IPS-15b (cell line): ENCODE data around the gene EDEM2.
"Not testable (repeated sequence)": the region's sequence is repeated elsewhere in the genome, so short reads cannot be mapped to it uniquely, and the experiment has no call there.

Experiments used
- H3K27me3 ChIP-seq: one replicate; pipeline ENCODE4 v1.6.1; 2013; ENCODE audit warnings: low read length; ENCODE audit not compliant: control insufficient read depth, insufficient read depth
- H3K36me3 ChIP-seq: one replicate; pipeline ENCODE4 v1.6.1; 2013; ENCODE audit warnings: low read length; ENCODE audit not compliant: control insufficient read depth, insufficient read depth
- H3K4me1 ChIP-seq: one replicate; pipeline ENCODE4 v1.6.1; 2013; ENCODE audit warnings: mild to moderate bottlenecking, low read length; ENCODE audit not compliant: control insufficient read depth, insufficient read depth
- H3K4me3 ChIP-seq: one replicate; pipeline ENCODE4 v1.5.1; 2013; ENCODE audit warnings: low read depth, low read length
- H3K9ac ChIP-seq: one replicate; pipeline ENCODE4 v1.6.1; 2013; ENCODE audit warnings: low read depth, mild to moderate bottlenecking, low read length
- H3K9me3 ChIP-seq: one replicate; pipeline ENCODE4 v1.6.1; 2013; ENCODE audit warnings: mild to moderate bottlenecking, low read length; ENCODE audit not compliant: control insufficient read depth, insufficient read depth

The EDEM2 gene

DNA sequence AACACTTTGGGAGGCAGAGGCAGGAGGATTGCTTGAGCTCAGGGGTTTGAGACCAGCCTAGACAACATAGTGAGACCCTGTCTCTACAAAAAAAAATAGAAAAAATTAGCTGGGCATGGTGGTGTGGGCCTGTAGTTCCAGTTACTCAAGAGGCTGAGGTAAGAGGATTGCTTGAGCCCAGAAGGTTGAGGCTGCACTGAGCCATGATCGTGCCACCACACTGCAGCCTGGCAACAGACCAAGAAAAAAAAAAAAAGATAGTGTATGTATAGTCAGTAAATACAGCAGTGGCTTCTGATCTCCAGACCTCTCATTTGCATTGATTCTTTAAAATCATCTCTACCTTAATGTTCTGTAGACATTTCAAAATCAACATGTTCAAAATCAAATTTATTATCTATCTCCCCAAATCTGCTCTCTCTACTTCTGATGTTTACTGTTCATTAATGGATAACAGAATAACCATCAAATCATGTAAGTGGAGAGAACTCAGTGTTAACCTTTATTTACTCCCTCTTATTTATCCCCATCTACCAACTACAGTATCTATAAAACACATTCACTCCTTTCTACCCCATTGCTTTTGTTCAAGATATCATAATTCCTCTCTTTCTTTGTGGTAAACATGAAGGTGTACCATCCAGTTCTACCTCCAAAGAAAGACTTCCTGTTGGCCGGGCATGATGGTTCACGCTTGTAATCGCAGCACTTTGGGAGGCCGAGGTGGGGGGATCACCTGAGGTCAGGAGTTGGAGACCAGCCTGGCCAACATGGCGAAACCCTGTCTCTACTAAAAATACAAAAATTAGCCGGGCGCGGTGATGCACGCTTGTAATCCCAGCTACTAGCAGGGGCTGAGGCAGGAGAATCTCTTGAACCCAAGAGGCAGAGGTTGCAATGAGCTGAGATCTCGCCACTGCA, 32.4 kb upstream of the EDEM2 start:
- no peaks in the 10 kb centered on the region for H3K4me1 ChIP-seq
- H3K9ac ChIP-seq: no peak overlapping the region
- H3K36me3 ChIP-seq: no peaks in the 10 kb centered on the region
- no peaks in the 10 kb centered on the region for H3K9me3 ChIP-seq
- no peaks in the 10 kb centered on the region for H3K27me3 ChIP-seq
- no peak overlapping the region for H3K4me3 ChIP-seq

DNA sequence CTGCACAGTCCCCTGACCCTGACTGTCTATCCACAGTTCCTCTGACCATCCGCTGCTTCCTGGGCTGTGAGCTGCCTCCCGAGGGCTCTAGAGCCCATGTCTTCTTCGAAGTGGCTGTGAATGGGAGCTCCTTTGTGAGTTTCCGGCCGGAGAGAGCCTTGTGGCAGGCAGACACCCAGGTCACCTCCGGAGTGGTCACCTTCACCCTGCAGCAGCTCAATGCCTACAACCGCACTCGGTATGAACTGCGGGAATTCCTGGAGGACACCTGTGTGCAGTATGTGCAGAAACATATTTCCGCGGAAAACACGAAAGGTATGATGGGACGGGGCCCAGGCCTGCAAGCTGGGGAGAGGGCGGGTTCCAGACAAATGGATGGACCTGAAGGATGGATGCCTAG, 29.0 kb upstream of the EDEM2 start:
- Histone ChIP-seq H3K4me1 (peaks cover 17% of the 10 kb centered on the region), H3K9me3 (no peaks in the 10 kb centered on the region), H3K4me3 (no peak overlapping the region), H3K36me3 (no peaks in the 10 kb centered on the region), H3K9ac (no peak overlapping the region), H3K27me3 (peaks cover 10% of the 10 kb centered on the region)

DNA sequence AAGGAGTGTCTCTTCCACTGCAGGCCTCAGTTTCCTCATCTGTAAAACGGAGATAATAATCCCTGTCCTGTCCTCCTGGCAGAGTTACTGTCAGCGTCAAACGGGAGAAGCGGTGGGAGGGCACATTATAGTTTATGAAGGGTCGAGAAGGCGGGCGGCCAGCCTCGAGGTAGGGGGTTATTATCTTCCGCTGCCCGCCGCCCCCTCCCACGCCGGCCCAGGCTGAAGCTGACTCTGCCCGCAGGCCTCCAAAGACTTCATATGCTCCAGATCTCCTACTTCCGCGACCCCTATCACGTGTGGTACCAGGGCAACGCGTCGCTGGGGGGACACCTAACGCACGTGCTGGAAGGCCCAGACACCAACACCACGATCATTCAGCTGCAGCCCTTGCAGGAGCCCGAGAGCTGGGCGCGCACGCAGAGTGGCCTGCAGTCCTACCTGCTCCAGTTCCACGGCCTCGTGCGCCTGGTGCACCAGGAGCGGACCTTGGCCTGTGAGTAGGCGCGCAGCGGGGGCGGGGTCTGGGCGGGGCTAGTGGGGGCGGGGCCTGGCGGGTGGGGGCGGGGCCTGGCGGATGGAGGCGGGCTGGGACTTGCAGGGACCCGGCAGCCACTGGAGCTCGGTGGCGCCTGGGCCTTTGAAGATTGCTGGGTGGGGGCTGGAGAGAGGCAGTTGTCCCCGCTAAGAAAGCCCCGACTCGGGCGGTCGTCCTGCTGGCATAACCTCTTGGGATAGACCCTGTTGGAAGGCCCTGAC, 27.5 kb upstream of the EDEM2 start:
- Histone ChIP-seq H3K4me3 (peak overlapping the region; percentile 52), H3K27me3 (peaks cover 10% of the 10 kb centered on the region), H3K9me3 (no peaks in the 10 kb centered on the region), H3K4me1 (peaks cover 17% of the 10 kb centered on the region), H3K36me3 (no peaks in the 10 kb centered on the region), H3K9ac (no peak overlapping the region)

DNA sequence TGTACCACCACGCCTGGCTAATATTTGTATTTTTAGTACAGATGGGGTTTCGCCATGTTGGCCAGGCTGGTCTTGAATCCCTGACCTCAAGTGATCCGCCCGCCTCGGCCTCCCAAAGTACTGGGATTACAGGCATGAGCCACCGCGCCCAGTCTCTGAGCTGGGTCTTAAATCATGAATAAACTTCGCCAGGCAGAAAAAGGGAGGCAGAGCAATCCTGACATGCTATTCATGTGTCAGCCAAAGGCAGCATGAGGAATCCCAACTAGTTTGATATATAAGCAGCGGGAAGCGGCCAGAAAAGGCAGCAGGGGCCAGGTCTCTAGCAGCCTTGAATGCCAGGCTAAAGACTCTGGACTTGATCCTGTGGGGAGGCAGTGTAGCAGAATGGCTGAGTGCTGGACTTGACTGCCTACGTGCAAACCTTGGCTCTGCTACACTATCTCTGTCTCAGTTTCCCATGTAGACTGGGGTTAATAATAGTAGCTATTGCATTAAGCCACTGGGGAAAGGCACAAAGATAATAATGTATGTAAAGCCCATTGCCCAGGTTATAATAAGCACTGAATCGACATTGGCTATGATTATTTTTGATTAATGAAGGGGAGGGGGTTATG, 26.5 kb upstream of the EDEM2 start:
- H3K4me1 ChIP-seq: peaks cover 17% of the 10 kb centered on the region
- no peak overlapping the region for H3K9ac ChIP-seq
- no peaks in the 10 kb centered on the region for H3K36me3 ChIP-seq
- H3K27me3 ChIP-seq: peaks cover 10% of the 10 kb centered on the region
- H3K9me3 ChIP-seq: no peaks in the 10 kb centered on the region
- no peak overlapping the region for H3K4me3 ChIP-seq

DNA sequence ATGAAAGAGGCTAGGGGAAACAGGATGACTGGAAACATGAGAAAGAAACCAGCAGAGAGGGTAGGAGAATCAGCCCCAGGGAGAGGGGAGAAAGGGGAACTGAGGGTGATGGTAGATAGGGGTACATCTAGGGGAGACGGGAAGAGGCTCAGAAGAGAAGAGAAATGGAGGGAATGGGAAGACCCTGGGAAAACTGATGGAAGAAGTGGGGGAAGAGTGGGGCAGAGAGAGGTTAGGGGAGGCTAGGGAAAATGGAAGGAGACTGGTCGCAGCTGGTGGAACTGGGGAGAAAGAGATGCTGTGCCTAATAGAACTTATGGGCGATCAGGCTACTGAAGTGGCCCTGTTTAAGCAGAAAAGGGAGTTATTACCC, 25.3 kb upstream of the EDEM2 start:
- H3K36me3 ChIP-seq: no peaks in the 10 kb centered on the region
- no peak overlapping the region for H3K9ac ChIP-seq
- no peaks in the 10 kb centered on the region for H3K9me3 ChIP-seq
- peak overlapping the region; percentile 73 for H3K4me3 ChIP-seq
- H3K27me3 ChIP-seq: peaks cover 10% of the 10 kb centered on the region
- H3K4me1 ChIP-seq: peaks cover 17% of the 10 kb centered on the region

DNA sequence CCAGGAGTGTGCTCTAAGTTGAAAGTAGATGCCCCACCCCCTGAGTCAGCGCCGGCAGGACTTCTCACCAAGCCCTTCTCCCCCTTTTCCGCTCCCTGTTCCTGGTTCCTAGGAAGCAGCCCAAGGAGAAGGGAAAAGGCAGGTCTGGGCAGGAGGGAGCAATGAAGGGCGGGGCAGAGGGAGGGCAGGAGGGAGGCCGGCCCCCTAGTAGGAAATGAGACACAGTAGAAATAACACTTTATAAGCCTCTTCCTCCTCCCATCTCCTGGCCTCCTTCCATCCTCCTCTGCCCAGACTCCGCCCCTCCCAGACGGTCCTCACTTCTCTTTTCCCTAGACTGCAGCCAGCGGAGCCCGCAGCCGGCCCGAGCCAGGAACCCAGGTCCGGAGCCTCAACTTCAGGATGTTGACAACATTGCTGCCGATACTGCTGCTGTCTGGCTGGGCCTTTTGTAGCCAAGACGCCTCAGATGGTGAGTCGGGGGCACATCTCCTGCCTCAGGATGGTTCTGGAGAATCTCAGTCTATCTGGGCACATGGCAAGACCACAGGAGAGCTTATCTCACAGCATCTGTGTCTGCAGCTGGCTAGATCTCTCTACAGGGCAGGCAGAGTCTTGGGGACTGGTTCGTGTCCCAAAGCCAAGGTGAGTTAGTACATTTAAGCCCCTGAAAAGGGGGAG, 24.8 kb upstream of the EDEM2 start, which contains the start of gene PROCR:
TSS of gene PROCR (plus strand) at position 320 of the 681 bp plus-strand sequence. CDS start at position 403, 83 bp downstream.
- H3K27me3 ChIP-seq: peaks cover 10% of the 10 kb centered on the region
- H3K9me3 ChIP-seq: no peaks in the 10 kb centered on the region
- H3K4me3 ChIP-seq: peak within 1 kb of the TSS; percentile 73
- peak within 1 kb of the TSS; percentile 76 for H3K9ac ChIP-seq
- no peaks in the 10 kb centered on the region for H3K36me3 ChIP-seq
- H3K4me1 ChIP-seq: peaks cover 17% of the 10 kb centered on the region

DNA sequence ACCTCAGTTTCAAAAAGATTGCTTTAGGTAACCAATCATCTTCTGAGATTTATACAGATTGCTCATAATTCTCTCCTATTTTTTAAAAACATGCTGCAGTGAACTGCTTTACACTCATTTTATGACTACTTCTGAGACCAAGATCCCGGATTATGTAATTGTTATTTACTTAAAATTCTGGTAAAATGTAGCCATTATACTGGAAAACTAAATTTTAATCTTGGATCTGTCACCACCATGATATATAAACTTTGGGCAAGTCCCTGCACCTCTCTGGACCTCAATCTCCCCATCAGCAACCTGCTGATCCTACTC, 24.3 kb upstream of the EDEM2 start:
- no peaks in the 10 kb centered on the region for H3K9me3 ChIP-seq
- peaks cover 20% of the 10 kb centered on the region for H3K4me1 ChIP-seq
- peak overlapping the region; percentile 73 for H3K4me3 ChIP-seq
- H3K27me3 ChIP-seq: peaks cover 10% of the 10 kb centered on the region
- H3K36me3 ChIP-seq: no peaks in the 10 kb centered on the region
- no peak overlapping the region for H3K9ac ChIP-seq

DNA sequence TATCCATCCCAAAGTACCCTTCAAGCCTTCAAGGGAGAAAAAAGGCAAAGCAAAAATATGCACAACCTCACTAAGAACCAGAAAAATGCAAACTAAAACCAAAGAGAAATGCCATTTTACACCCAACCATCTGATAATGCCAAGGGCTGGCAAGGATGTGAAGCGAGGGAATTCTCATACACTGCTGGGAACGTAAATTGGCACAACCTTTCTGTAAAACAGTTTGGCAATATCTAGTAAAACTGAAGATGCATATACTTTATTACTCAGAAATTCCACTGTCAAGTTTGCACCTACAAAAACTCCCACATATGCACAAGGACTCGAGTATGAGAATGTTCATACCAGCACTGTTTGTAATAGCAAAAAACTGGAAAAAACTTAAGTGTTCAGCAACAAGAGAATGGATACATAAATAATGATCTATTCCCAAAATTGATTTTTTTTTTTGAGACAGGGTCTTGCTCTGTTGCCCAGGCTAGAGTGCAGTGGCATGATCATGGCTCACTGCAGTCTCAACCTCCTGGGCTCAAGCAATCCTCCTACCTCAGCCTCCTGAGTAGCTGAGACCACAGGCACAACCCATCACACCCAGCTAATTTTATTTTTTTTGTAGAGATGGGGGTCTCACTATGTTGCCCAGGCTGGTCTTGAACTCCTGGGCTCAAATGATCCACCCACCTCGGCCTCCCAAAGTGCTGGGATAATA, 21.7 kb upstream of the EDEM2 start:
- H3K9me3 ChIP-seq, H3K9ac ChIP-seq, H3K4me3 ChIP-seq, H3K27me3 ChIP-seq, H3K36me3 ChIP-seq: not testable (repeated sequence)
- H3K4me1 ChIP-seq: peaks cover 21% of the 10 kb centered on the region

DNA sequence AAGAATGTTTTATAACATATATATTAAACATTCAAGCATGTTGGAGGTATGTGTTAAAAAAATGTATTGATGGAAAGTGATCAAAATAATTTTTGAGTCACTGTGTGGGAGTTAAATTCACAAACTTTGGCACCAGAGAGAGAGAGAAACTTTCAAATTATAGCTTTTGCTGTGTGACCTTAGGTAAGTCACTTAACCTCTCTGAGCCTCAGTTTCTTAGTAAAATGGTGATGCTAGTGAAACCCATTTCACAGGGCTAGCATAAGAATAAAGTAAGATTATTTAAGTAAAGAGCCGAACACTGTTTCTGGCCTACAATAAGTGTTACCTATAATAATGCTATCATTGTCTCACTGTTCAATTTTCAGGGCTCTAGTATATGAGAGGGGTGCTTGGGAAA, 20.7 kb upstream of the EDEM2 start:
- H3K4me1 ChIP-seq: peaks cover 18% of the 10 kb centered on the region
- H3K9ac ChIP-seq: no peak overlapping the region
- H3K9me3 ChIP-seq: no peaks in the 10 kb centered on the region
- H3K27me3 ChIP-seq: peaks cover 6% of the 10 kb centered on the region
- H3K4me3 ChIP-seq: no peak overlapping the region
- no peaks in the 10 kb centered on the region for H3K36me3 ChIP-seq

DNA sequence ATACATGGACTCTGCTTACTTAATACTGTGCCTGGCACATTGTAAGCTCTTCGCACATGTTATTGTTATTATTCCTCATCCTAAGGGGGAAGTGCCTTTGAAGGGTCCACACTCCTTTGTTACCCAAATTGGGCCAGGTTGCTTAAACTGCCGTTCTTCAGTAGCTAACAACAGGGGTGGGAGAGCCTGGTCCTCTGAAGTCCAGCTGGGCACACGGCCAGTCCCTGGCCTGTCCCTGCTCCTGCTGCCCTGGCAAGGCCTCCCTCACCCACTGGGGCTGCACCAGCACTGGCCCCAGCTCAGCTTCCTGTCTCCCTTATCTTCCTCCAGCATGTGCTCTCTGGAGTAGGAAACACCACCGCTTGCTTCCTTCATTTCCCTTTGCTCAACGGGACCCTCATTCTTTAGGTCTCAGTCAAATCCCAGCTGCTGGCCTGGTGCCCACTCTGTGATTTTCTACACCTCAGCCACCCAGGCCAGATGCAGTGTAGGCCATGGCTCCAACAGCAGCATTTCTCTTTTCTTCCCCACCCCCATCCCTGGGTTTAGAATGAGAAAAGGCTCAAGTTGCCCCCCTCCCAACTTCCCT, 19.2 kb upstream of the EDEM2 start:
- Histone ChIP-seq H3K4me1 (peaks cover 9% of the 10 kb centered on the region), H3K9me3 (no peaks in the 10 kb centered on the region), H3K4me3 (no peak overlapping the region), H3K27me3 (no peaks in the 10 kb centered on the region), H3K9ac (no peak overlapping the region), H3K36me3 (no peaks in the 10 kb centered on the region)
